IgD-negative memory B cell (primary cell): ENCODE results near the gene GPC6. TPM values are rescaled to one million over a fixed set of nuclear protein-coding genes. Genes with fewer than 3 reads are reported as not detected.

Experiments
- H3K27ac Mint-ChIP-seq, 3 donors: one replicate each; pipeline ENCODE4 v1.8.0; 2020 to 2022; ENCODE audit warnings: mild to moderate bottlenecking in 3 of 3, mixed read lengths in 3 of 3, moderate library complexity in 1 of 3
- H3K27me3 Mint-ChIP-seq: one replicate; pipeline ENCODE4 v1.8.0; 2021; ENCODE audit warnings: mixed read lengths
- H3K36me3 Mint-ChIP-seq: one replicate; pipeline ENCODE4 v1.8.0; 2020; ENCODE audit warnings: mild to moderate bottlenecking, mixed read lengths
- H3K4me1 Mint-ChIP-seq, 3 donors: one replicate each; pipeline ENCODE4 v1.8.0; 2020 to 2022; ENCODE audit warnings: mixed read lengths in 3 of 3, mild to moderate bottlenecking in 1 of 3
- H3K4me3 Mint-ChIP-seq, 4 donors: one replicate each; pipeline ENCODE4 v1.8.0; 2020 to 2022; ENCODE audit warnings: mild to moderate bottlenecking in 4 of 4, mixed read lengths in 4 of 4, moderate library complexity in 3 of 4
- H3K9me3 Mint-ChIP-seq, 3 donors: one replicate each; pipeline ENCODE4 v1.8.0; 2020 to 2021; ENCODE audit warnings: mixed read lengths in 3 of 3, mild to moderate bottlenecking in 1 of 3
- polyA plus RNA-seq: library from polyadenylated mRNA; unstranded; fragments of 300-500 nt; fragmentation: Illumina TruSeq; gene quantifications from one replicate; pipeline ENCODE4 v1.2.3, GENCODE V29; 2021

GPC6 gene
- polyA plus RNA-seq, 1 donor from 2014 or later: not detected

GRCh38 chr13:93378184-93378583 is 151.6 kb downstream of the GPC6 start:
- Mint-ChIP-seq H3K27me3 (no peaks in the 10 kb centered on the region), H3K36me3 (no peaks in the 10 kb centered on the region), H3K9me3 (peaks cover 3 to 5% (median 4%) of the 10 kb centered on the region in 3 donors), H3K4me3 (no peak overlapping the region), H3K4me1 (peaks cover 0 to 6% (median 0%) of the 10 kb centered on the region in 3 donors), H3K27ac (no peak overlapping the region)

- Mint-ChIP-seq H3K36me3 (no peaks in the 10 kb centered on the region), H3K9me3 (peaks cover 0 to 2% (median 1%) of the 10 kb centered on the region in 3 donors), H3K4me1 (no peaks in the 10 kb centered on the region), H3K27ac (no peak overlapping the region), H3K27me3 (no peaks in the 10 kb centered on the region), H3K4me3 (no peak overlapping the region)
Observed at GRCh38 chr13:93386116-93386515, 159.5 kb downstream of the GPC6 start.

- no peaks in the 10 kb centered on the region for H3K27me3 Mint-ChIP-seq
- H3K4me3 Mint-ChIP-seq: no peak overlapping the region
- no peaks in the 10 kb centered on the region for H3K4me1 Mint-ChIP-seq
- no peak overlapping the region for H3K27ac Mint-ChIP-seq
- H3K36me3 Mint-ChIP-seq: no peaks in the 10 kb centered on the region
- peaks cover 0 to 3% (median 2%) of the 10 kb centered on the region in 3 donors for H3K9me3 Mint-ChIP-seq
Observed at GRCh38 chr13:93388701-93389100, 162.1 kb downstream of the GPC6 start.

GRCh38 chr13:93397619-93398018 is 171.0 kb downstream of the GPC6 start:
- Mint-ChIP-seq H3K27ac (no peak overlapping the region), H3K4me1 (no peaks in the 10 kb centered on the region), H3K27me3 (no peaks in the 10 kb centered on the region), H3K9me3 (peaks cover 1 to 6% (median 3%) of the 10 kb centered on the region in 3 donors), H3K4me3 (no peak overlapping the region), H3K36me3 (no peaks in the 10 kb centered on the region)

- Mint-ChIP-seq H3K27ac (no peak overlapping the region), H3K27me3 (no peaks in the 10 kb centered on the region)
Observed at GRCh38 chr13:93398167-93399035, 171.8 kb downstream of the GPC6 start.

GRCh38 chr13:93399212-93399611 is 172.6 kb downstream of the GPC6 start:
- H3K4me1 Mint-ChIP-seq: no peaks in the 10 kb centered on the region
- H3K36me3 Mint-ChIP-seq: no peaks in the 10 kb centered on the region
- H3K4me3 Mint-ChIP-seq: no peak overlapping the region
- no peaks in the 10 kb centered on the region for H3K27me3 Mint-ChIP-seq
- peaks cover 1 to 6% (median 2%) of the 10 kb centered on the region in 3 donors for H3K9me3 Mint-ChIP-seq
- no peak overlapping the region for H3K27ac Mint-ChIP-seq

More at GRCh38 chr13:93398167-93399035, 171.8 kb downstream of the GPC6 start:
- no peaks in the 10 kb centered on the region for H3K4me1 Mint-ChIP-seq
- peaks cover 1 to 6% (median 2%) of the 10 kb centered on the region in 3 donors for H3K9me3 Mint-ChIP-seq
- H3K4me3 Mint-ChIP-seq: no peak overlapping the region
- H3K36me3 Mint-ChIP-seq: no peaks in the 10 kb centered on the region

- no peak overlapping the region for H3K27ac Mint-ChIP-seq
- no peak overlapping the region for H3K4me3 Mint-ChIP-seq
- H3K4me1 Mint-ChIP-seq: no peaks in the 10 kb centered on the region
- no peaks in the 10 kb centered on the region for H3K36me3 Mint-ChIP-seq
- H3K27me3 Mint-ChIP-seq: no peaks in the 10 kb centered on the region
- H3K9me3 Mint-ChIP-seq: peaks cover 0 to 6% (median 1%) of the 10 kb centered on the region in 3 donors
Observed at GRCh38 chr13:93406136-93406535, 179.5 kb downstream of the GPC6 start.

GRCh38 chr13:93407551-93407950 is 180.9 kb downstream of the GPC6 start:
- Mint-ChIP-seq H3K4me1 (no peaks in the 10 kb centered on the region), H3K36me3 (no peaks in the 10 kb centered on the region), H3K27ac (no peak overlapping the region), H3K9me3 (peaks cover 0 to 6% (median 2%) of the 10 kb centered on the region in 3 donors), H3K27me3 (no peaks in the 10 kb centered on the region), H3K4me3 (no peak overlapping the region)

GRCh38 chr13:93409001-93409400 is 182.4 kb downstream of the GPC6 start:
- no peaks in the 10 kb centered on the region for H3K36me3 Mint-ChIP-seq
- H3K4me3 Mint-ChIP-seq: no peak overlapping the region
- peaks cover 0 to 6% (median 2%) of the 10 kb centered on the region in 3 donors for H3K9me3 Mint-ChIP-seq
- H3K4me1 Mint-ChIP-seq: no peaks in the 10 kb centered on the region
- no peaks in the 10 kb centered on the region for H3K27me3 Mint-ChIP-seq
- H3K27ac Mint-ChIP-seq: no peak overlapping the region

GRCh38 chr13:93409816-93410215 is 183.2 kb downstream of the GPC6 start:
- Mint-ChIP-seq H3K27ac (no peak overlapping the region), H3K4me3 (no peak overlapping the region), H3K27me3 (no peaks in the 10 kb centered on the region), H3K9me3 (peaks cover 0 to 6% (median 2%) of the 10 kb centered on the region in 3 donors), H3K4me1 (no peaks in the 10 kb centered on the region), H3K36me3 (no peaks in the 10 kb centered on the region)

- peaks cover 1% of the 10 kb centered on the region for H3K36me3 Mint-ChIP-seq
- H3K4me1 Mint-ChIP-seq: no peaks in the 10 kb centered on the region
- H3K27me3 Mint-ChIP-seq: no peaks in the 10 kb centered on the region
- H3K9me3 Mint-ChIP-seq: peaks cover 0 to 6% (median 2%) of the 10 kb centered on the region in 3 donors
- H3K27ac Mint-ChIP-seq: no peak overlapping the region
- no peak overlapping the region for H3K4me3 Mint-ChIP-seq
Observed at GRCh38 chr13:93411186-93411680, 184.6 kb downstream of the GPC6 start.

GRCh38 chr13:93412676-93413075 is 186.1 kb downstream of the GPC6 start:
- H3K4me1 Mint-ChIP-seq: no peaks in the 10 kb centered on the region
- H3K27me3 Mint-ChIP-seq: no peaks in the 10 kb centered on the region
- no peak overlapping the region for H3K27ac Mint-ChIP-seq
- peaks cover 1% of the 10 kb centered on the region for H3K36me3 Mint-ChIP-seq
- H3K4me3 Mint-ChIP-seq: no peak overlapping the region
- H3K9me3 Mint-ChIP-seq: peaks cover 0 to 6% (median 2%) of the 10 kb centered on the region in 3 donors

GRCh38 chr13:93413972-93414717 is 187.5 kb downstream of the GPC6 start:
- Mint-ChIP-seq H3K27ac (no peak overlapping the region), H3K36me3 (peaks cover 1% of the 10 kb centered on the region), H3K4me1 (no peaks in the 10 kb centered on the region), H3K9me3 (peaks cover 0 to 2% (median 0%) of the 10 kb centered on the region in 3 donors), H3K4me3 (no peak overlapping the region), H3K27me3 (no peaks in the 10 kb centered on the region)

- H3K36me3 Mint-ChIP-seq: peaks cover 1% of the 10 kb centered on the region
- H3K27ac Mint-ChIP-seq: no peak overlapping the region
- H3K4me1 Mint-ChIP-seq: no peaks in the 10 kb centered on the region
Observed at GRCh38 chr13:93416736-93417355, 190.2 kb downstream of the GPC6 start.

GRCh38 chr13:93418398-93418797 is 191.8 kb downstream of the GPC6 start:
- Mint-ChIP-seq H3K4me3 (no peak overlapping the region), H3K27ac (no peak overlapping the region), H3K9me3 (peaks cover 0 to 2% (median 0%) of the 10 kb centered on the region in 3 donors), H3K27me3 (no peaks in the 10 kb centered on the region), H3K36me3 (peaks cover 1% of the 10 kb centered on the region), H3K4me1 (no peaks in the 10 kb centered on the region)

More at GRCh38 chr13:93416736-93417355, 190.2 kb downstream of the GPC6 start:
- Mint-ChIP-seq H3K27me3 (no peaks in the 10 kb centered on the region), H3K4me3 (no peak overlapping the region), H3K9me3 (peaks cover 0 to 2% (median 0%) of the 10 kb centered on the region in 3 donors)
